HG03039 (cell line): ENCODE measurements around the gene NEURL3.
"Not testable (repeated sequence)": the region's sequence is repeated elsewhere in the genome, so short reads cannot be mapped to it uniquely, and the experiment has no call there.

ENCODE experiments used
- ATAC-seq: cut with Tn5 transposase; IDR thresholded peaks from one replicate; pipeline ENCODE4 v1.9.1; 2021; ENCODE audit warnings: mild to moderate bottlenecking, moderate library complexity; ENCODE audit not compliant: unreplicated experiment

Gene NEURL3, protein sequence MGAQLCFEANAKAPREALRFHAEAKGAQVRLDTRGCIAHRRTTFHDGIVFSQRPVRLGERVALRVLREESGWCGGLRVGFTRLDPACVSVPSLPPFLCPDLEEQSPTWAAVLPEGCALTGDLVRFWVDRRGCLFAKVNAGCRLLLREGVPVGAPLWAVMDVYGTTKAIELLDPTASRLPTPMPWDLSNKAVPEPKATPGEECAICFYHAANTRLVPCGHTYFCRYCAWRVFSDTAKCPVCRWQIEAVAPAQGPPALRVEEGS

DNA sequence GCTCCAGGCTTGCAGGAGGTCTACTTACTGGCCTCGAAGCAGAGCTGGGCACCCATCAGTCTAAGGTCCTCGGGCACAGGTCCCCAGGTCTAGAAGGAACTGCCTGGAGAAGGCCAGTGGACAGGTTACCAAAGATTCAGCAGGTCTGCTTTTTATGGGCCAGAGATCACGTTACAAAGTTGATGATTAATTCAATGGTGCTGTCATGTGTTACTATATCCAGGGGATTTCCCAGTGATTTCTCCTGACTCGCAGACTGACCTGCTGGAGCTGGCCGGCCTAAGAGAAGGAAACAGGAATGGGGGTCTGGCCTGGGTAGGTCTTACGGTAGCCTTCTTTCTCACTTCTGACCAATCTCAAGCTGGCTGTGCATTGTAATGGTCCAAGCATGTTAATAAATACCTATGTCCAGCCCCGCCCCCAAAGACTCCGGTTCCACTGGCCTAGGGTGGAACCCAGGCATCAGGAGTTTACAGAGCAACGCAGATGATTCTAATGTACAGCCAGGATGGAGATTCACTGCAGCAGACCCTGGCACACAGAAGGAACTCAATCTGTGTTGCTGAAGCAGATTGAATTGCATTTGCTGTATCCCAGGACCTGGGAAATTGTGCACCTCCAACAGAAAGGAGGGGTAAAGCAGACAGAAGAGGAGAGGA is at the start of gene NEURL3:
Gene NEURL3, minus strand, starts transcription at position 127 of the 659 bp plus-strand sequence. Its CDS starts 71 bp downstream, at position 56.
- ATAC-seq: no peak

DNA sequence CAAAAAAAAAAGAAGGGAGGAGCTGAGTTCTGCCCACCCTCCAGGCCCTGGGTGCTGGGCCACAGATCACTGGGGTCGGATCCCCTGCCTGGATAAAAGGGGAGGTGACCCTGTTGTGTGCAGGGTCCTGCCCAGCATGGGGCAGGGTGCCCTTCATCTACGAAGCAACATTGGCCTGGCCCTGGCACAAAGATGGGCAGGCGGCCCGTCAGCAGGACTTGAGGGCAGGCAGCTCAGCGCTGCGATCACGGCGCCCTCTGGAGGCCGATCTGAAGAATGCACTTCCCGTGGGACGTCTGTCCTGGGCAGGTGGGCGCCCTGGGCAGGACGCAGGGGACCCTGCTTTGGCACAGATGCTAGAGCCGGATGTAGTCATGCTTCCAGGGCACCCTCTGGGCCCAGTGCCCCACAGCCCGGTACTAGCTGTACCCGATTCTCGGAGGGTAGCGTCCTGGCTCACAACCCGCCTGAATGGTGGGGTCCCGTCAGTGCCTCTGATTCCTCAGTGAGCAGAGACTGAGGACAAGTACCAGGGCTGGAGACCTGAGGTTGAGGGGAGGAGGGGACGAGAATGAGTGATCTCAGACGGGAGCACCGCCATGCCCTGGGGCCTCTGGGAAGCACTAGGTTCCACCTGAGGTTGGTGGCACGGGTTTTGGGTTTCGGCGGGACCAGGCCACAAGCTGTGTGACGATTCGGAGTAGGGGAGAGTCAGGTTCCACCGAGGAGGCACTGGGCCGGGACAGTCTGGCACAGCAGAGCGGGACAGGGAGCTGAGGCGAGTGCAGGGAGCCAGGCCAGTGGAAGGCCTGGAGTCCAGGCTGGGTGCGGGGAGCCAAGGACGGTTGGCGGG is 49.4 kb upstream of the NEURL3 start:
- peak; percentile 46 for ATAC-seq

DNA sequence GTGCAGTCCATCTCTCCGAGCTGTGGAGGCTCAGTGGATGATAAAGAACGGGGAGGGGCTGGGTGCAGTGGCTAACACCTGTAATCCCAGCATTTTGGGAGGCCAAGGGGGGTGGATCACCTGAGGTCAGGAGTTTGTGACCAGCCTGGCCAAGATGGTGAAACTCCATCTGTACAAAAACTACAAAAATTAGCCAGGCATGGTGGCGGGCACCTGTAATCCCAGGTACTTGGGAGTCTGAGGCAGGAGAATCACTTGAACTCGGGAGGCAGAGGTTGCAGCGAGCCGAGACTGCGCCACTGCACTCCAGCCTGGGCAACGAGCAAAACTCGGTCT is 48.8 kb upstream of the NEURL3 start:
- not testable (repeated sequence) for ATAC-seq

DNA sequence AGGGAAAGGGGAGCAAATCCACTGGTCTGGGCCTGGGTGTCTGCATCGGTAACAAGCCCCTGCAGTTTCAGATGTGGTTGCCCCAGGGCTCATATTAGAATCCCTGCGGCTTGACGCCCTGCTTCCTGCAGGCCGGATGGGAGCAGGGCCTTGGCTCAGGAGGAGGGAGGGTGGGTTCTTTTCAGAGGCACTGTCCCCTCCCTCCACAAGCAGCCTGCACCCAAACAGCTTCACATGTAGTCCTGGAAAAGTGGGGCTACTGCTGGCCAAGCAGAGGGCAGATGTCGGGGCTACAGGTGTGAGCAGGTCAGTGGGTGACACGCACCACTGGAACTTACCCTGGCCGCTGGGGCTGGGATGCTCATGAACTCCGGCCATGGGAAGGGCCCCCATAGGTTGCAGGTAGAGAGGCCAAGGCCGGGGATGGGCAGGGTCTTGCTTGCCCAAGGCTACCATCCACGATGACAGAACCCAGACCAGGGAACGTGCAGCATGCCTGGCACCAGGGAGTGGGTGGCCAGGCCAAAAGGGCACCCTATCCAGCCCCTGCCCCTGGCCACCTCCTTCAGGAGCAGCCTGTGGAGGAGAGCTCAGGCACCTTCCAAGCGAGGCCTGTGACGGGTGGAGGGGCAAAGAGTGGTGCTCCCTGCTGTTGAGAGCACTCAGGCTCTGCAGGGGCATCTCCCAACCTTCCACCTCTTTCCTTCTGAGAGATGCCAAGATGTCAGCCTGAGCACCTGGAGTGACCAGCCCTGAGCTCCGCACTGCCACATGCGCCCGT is 48.2 kb upstream of the NEURL3 start:
- no peak for ATAC-seq

DNA sequence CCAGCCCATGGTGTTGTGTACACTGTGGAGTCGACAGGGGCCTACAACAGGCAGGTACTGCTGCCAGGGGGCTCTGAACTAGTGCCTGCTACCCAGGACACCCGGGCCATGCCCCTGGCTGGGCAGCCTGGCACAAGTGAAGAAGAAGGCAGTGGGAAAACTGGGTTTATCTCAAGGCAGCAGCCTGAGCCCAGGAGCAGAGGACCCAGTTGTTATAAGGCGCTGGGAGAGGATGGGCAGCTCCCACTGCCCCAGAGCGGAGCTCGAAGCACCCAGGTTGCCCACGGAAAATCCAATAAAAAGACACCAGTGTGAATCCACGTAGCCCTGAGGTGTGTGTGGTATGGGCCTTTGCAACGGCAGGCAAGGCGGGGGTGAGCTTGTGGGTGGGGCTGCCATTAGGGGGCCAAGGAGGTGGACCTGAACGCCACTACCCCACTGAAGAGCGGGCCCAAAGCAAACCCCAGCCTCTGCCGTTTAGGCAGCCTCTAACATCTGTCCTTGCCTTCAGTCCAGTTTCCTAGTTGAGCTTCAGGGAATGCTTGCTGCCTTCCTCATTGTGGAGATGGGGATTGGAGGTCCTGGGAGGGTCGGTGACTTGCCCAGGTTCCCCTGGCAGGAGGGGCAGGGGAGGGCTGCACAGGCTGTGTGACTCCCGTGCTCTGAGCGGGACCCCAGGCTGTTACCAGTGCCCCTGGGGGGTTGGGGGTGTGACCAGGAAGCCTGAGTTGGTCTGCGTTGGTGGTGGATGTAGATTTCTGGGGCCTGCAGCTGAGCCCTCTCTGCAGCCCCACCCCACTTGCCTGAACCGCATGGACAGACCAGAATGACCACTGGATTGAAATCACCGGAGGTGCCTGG is 47.4 kb upstream of the NEURL3 start:
- no peak for ATAC-seq

DNA sequence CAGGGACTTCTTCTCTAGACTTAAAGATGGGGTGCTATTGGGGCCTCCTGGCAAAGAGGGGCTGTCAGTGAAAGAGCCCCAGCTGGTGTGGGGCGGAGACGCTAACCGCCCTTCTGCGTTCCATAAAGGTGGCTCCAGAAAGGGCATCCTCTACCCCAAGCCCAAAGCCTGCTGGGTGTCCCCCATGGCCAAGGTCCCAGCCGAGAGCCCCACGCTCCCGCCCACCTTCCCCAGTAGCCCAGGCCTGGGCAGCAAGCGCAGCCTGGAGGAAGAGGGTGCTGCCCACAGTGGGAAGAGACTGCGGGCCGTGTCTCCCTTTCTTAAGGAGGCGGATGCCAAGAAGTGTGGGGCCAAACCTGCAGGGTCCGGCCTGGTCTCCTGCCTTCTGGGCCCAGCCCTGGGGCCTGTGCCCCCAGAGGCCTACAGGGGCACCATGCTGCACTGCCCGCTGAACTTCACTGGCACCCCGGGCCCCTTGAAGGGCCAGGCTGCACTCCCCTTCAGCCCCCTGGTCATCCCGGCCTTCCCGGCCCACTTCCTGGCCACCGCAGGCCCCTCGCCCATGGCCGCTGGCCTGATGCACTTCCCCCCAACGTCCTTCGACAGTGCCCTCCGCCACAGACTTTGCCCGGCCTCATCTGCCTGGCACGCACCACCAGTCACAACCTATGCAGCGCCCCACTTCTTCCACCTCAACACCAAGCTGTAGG is 46.6 kb upstream of the NEURL3 start:
- no peak for ATAC-seq

DNA sequence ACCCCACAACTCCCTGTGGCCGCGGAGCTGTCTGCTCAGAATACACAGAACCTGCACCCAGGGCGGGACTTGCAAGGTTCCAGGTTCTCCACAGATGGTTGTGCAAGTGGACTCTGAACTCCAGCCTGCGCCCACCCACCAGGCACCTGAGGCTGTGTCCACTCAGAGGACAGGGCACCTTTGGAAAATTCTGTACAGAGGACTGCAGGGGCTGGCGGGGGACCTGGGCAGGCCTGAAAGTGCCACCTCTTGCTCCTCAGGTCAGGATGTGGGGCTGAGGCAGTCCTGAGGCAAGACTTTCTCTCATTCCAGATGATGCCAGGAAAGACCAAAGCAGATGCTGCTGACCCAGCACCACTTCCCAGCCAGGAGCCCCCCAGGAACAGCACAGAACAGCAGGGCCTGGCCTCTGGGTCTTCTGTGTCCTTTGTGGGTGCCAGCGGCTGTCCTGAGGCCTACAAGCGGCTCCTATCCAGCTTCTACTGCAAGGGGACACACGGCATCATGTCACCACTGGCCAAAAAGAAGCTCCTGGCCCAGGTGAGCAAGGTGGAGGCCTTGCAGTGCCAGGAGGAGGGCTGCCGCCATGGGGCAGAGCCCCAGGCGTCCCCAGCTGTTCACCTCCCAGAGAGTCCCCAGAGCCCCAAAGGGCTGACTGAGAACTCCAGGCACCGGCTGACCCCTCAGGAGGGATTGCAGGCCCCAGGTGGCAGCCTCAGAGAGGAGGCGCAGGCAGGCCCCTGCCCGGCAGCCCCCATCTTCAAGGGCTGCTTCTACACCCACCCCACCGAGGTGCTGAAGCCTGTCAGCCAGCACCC is 45.8 kb upstream of the NEURL3 start:
- no peak for ATAC-seq

DNA sequence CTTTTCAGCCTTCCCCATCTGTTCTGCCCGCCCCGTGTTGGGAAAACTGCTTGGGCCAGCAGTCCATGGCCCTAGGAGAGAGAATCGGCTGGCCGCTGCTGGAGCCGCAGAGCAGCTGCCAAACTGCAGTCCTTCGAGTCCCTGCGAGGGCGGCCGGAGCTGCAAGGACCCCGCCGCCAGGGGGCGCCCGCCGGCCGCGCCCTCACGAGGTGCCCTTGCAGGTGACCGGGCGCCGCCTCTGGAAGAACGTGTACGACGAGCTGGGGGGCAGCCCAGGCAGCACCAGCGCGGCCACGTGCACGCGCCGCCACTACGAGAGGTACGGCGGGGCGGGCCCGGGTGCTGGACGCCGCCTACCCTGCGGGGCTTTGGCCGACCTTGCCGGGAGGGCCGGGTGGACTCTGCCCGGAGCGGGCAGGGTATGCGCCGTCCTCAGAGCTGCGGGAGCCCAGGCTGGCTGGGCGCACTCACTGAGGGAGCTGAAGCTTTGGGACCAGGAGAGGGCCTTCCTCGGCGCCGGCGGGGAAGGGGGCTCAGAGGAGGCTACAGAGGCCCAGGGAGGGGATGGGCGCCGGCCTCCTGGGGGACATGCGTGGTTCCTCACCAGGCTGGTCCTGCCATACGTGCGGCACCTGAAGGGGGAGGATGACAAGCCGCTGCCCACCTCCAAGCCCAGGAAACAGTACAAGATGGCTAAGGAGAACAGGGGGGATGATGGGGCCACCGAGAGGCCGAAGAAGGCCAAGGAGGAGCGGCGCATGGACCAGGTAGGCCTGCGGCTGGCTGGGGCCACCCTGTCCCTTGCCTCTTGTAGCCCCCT is 45.0 kb upstream of the NEURL3 start:
- no peak for ATAC-seq

DNA sequence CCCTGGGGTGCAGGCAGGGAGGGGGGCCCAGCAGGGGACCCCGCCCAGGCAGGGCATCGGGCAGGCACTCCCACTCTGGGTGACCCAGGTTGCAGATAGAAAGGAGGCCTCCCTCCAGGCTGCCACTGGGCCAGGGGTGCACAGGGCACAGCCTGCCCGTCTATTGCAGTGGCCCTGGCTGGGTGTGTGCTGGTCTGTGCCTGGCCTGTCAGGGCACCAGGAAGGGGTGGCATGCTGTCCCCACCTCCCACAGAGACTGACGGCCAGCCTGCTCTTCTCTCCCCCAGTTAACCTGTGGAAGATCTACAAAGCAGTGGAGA is 44.3 kb upstream of the NEURL3 start:
- ATAC-seq: no peak

DNA sequence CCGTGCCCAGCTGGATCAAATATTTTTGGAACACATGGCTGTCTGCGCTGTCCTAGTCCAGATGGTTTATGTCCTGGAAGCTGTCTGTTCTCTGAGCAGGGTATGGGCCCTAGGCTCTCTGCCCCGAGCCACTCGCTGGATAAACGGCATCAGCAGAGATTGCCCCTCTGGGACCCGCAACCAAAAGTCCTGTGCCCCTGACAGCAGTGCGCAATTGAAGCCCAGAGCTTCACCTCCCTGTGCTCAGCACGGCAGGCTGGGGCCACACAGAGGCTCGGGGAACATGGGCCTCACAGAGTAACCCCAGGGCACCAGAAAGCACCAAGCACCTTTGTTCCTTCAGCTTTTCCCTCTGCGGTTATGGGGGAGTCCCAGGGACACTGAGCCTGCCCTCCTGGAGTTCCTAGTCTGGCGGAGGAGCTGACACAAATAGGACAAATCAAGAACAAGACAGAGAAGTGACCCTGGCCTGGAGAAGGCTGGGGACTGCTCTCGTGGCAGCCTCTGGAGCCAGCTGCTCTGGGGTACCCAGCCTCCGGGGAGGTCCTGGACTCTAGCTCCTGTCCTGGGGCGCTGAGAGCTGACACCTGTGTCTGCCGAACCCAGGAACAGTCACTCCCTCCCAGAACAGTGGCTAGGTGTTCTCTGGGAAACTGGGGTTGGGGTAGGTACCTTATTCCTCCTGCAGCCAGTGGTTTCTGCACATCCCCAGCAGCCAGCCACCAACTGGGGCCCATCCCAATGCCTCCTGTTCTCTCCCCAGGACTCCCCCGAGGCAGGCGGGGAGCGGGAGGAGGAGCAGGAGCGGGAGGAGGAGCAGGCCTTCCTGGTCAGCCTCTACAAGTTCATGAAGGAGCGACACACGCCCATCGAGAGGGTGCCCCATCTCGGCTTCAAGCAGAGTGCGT is 43.7 kb upstream of the NEURL3 start:
- no peak for ATAC-seq

DNA sequence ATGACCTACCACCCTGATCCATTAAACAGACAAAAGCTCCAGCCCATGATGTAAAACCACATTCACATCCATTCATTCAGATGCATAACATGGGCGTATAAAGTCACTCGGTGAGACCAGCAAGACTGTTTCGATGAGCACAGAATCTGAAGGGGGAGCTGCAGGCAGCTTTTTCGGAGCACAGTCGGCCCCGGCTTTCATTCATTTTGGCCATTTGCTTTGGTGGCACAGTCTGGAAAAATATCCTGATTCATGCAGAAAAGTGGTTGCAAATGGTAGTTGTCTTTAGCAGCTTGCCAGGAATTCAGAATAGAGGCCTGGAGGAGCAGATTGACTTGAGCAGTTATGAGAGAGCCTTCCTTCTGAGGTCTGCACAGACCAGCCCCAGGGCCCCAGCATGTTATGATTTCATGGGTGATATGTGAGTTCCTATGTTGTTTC is 42.6 kb upstream of the NEURL3 start:
- ATAC-seq: no peak

DNA sequence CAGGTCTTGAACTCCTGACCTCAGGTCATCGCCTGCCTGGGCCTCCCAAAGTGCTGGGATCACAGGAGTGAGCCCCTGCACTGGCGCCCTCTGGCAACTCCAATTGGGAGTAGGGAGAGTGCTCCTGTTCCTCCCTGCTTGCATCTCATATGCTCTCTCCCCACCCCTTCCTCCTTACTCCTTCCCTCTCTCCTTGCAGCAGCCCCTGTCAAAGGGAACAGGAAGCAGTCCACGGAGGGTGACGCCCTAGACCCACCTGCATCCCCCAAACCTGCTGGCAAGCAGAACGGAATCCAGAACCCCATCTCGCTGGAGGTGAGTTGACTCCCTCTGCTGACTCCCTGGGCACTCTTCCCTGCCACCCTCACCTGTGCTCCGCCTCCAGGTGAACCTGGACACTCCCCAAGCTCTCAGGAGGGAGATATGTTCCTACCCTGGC is 42.1 kb upstream of the NEURL3 start:
- no peak for ATAC-seq

DNA sequence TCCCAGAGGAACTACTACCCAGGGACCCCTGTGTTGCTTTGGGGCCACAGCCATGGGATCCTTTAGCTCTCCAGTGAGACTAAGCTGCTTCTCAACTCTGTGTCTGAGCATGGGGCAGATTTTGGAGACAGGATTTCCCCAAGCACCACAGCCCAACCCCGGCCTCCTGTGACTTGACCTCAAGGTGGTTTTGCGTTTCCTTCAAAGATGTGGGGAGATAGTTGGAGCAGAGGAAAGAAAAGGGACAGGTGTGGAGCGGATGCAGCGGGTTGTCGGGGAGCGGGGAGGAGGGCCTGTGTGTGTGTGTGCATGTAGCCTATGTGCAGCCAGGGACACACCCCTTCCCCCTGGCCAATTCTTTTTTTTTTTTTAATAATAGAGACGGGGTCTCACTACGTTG is 41.6 kb upstream of the NEURL3 start:
- ATAC-seq: no peak

DNA sequence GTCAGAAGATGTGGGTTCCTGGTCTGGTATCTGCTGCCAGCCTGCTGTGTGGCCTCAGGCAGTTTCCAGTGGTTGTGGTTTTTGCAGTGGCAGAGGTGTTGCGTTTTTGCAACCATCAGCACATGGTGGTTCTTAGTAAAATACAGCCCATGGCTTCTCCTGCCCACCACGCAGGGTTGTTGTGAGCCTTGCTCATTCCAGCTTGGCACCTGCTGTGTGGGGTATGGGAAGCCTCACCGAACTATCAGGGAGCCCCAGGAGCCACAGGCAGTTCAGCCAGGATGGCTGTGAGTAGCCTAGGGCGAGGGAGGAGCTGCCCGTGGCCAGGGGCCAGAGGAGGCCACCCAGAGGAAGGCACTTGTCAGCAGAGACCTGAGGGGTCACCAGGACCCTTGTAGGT is 41.2 kb upstream of the NEURL3 start:
- ATAC-seq: no peak

DNA sequence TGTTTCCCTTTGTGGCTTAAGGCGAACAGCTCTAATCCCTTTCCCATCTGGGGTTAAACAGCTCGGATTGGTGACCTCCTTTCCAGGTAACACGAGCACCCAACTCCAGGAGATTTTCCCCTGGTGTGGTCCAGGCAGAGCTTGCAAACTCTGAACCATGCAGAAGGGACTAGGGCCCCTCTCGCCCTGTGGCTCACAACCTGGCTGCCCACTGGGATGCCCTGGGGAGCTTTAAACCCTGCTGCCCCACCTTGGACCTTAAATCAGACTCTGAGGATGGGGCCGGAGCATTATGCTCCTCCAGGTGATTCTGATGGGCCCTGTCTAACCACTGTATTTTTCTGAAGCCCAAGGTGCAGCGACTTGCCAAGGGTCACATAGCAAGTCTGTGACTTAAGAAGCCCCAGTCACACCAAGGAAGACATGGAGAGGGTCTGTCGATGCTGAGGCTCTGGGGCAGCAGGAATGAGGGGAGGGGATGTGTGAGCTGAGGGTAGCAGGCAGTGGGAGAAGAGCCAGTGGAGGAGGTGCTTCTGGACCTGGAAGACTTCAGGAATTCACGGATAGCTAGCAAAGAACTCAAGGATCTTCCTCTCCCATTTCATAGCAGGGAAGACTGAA is 37.3 kb upstream of the NEURL3 start:
- no peak for ATAC-seq

DNA sequence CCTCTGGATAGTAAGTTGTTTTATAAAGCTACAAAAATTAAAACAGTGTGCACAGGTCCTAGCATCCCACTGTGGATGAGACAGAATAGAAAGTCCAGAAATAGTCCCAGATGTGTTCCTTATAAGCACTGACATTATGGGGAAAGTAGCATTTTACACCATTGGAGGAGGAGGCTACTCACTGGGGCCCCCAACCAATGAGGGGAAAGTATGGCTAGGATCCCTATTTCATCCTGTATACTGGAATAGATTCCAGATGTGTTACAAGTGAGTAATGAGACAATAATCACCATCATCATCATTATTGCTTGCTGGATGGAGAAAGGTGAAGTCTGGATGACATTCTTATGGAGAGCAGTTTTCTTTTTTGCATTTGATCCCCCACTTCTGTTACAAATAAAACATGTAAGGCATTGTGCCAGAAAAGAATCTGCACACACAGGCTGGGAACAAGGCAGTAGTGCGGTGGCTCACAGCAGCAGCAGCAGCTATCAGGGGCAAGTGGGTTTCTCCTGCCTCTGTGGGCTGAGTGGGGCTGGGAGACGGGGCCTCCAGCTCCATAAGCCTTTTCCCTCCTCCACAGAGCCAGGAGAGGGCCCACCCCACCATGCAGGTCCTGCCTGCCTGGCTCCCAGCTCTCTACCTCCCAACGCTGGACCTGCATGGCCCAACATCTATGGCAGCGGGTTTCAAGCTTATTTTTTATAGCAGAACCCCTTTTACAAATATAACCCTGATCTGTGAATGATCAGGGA is 36.4 kb upstream of the NEURL3 start:
- no peak for ATAC-seq
